ENCODE data around the gene COL4A2. TPM values are rescaled to one million over a fixed set of nuclear protein-coding genes. Genes with fewer than 3 reads are reported as not detected.

Gene COL4A2
- total and polyA plus RNA-seq, 2 donors (not counting 1 experiment from before 2014, with no cell fraction given) = 0.17 TPM; not detected in 1

DNA sequence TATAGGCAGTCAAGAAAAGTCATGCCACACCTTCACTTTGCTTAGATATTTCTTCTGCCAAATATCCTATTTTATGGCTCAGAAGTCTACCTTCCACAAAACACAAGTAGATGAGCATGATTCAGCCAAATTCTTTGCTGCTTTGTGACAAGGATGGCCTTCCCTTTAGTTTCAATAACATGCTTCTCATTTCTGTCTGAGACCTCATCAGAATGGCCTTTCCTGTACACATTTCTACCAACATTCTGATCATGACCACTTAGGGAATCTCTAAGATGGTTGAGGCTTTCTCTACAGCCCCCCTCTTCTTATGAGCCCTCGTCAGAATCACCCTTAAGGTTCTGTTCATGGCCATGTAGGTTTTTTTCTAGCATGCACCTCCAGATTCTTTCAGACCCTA, 96.2 kb downstream of the COL4A2 start:
- H3K27ac Mint-ChIP-seq = no peak overlapping the region
- ATAC-seq (ENCODE audit: low read depth) (no peak), DNase-seq (no peak)
- H4K20me1 ChIP-seq (ENCODE audit: control insufficient read depth, insufficient read depth, low read length, poor library complexity, severe bottlenecking) = no peaks in the 10 kb centered on the region
- H2AFZ ChIP-seq (ENCODE audit: insufficient read depth, low read depth, low read length, poor library complexity, severe bottlenecking) = no peak overlapping the region
- no peak overlapping the region for H3K9ac ChIP-seq (ENCODE audit: low read length)
- H3K79me2 ChIP-seq (ENCODE audit: control insufficient read depth, insufficient read depth, low read length) = no peaks in the 10 kb centered on the region
- H3K4me1 Mint-ChIP-seq = no peaks in the 10 kb centered on the region
- no peak overlapping the region for H3K4me2 ChIP-seq (replicated peaks; ENCODE audit: low read depth, low read length, poor library complexity, severe bottlenecking)
- peaks cover 0 to 8% (median 2%) of the 10 kb centered on the region in 4 experiments for H3K27me3 ChIP-seq (replicated peaks in 1 of 4; ENCODE audit: control extremely low read depth in 1 of 4, control insufficient read depth in 3 of 4, insufficient read depth in 4 of 4, low read length in 3 of 4)
- no peak overlapping the region for H3K27ac ChIP-seq (ENCODE audit: low read length in 2 of 2)
- H3K4me3 Mint-ChIP-seq = no peak overlapping the region
- H3K4me3 ChIP-seq (ENCODE audit: control extremely low read depth in 1 of 5, extremely low read depth in 1 of 5, insufficient read depth in 1 of 5, low read depth in 2 of 5, low read length in 4 of 5) = no peak overlapping the region
- H3K4me1 ChIP-seq (ENCODE audit: control insufficient read depth in 2 of 2, insufficient read depth in 2 of 2, low read length in 2 of 2) = no peaks in the 10 kb centered on the region
- H3K36me3 ChIP-seq (replicated peaks in 1 of 2; ENCODE audit: control extremely low read depth in 1 of 2, control insufficient read depth in 1 of 2, extremely low read depth in 1 of 2, insufficient read depth in 2 of 2, low read length in 1 of 2) = no peaks in the 10 kb centered on the region
- WGBS (ENCODE audit: insufficient coverage) = 80% methylated on average over 1 of the region's 1 CpG
- intact Hi-C loops (cut with micrococcal nuclease) = no loop called here
- CTCF ChIA-PET = no interaction called here
- H3K27me3 Mint-ChIP-seq = peaks cover 50% of the 10 kb centered on the region
- H3K9me3 ChIP-seq (ENCODE audit: control extremely low read depth in 1 of 3, control insufficient read depth in 2 of 3, insufficient read depth in 1 of 3, low read length in 2 of 3) = peaks cover 0 to 6% (median 0%) of the 10 kb centered on the region in 3 donors
- no peak for TF ChIP-seq EZH2 (IDR thresholded peaks at IDR 0.05; ENCODE audit: borderline replicate concordance, insufficient read depth, low read depth, low read length, poor library complexity, severe bottlenecking)
- TF ChIP-seq, protein P1, sequence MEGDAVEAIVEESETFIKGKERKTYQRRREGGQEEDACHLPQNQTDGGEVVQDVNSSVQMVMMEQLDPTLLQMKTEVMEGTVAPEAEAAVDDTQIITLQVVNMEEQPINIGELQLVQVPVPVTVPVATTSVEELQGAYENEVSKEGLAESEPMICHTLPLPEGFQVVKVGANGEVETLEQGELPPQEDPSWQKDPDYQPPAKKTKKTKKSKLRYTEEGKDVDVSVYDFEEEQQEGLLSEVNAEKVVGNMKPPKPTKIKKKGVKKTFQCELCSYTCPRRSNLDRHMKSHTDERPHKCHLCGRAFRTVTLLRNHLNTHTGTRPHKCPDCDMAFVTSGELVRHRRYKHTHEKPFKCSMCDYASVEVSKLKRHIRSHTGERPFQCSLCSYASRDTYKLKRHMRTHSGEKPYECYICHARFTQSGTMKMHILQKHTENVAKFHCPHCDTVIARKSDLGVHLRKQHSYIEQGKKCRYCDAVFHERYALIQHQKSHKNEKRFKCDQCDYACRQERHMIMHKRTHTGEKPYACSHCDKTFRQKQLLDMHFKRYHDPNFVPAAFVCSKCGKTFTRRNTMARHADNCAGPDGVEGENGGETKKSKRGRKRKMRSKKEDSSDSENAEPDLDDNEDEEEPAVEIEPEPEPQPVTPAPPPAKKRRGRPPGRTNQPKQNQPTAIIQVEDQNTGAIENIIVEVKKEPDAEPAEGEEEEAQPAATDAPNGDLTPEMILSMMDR (IDR thresholded peaks at IDR 0.05) = no peak
- no peaks in the 10 kb centered on the region for H3K9me3 Mint-ChIP-seq (ENCODE audit: insufficient read depth)
- POLR2A ChIA-PET = no interaction called here

DNA sequence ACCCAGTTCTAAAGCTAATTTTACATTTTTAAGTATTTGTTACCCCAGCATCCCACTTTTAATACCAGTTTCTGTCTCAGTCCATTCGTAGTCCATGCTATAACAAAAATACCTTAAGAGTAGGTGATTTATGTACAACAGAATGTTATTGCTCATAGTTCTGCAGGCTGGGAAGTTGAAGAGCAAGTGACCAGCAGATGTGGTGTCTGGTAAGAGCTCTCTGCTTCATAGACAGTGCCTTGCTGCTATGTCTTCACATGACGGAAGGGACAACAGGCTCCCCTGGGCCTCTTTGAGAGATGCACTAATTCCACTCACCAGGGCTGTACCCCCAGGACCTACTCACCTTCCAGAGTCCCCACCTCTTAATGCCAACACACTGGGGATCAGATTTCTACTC, 96.6 kb downstream of the COL4A2 start:
- Mint-ChIP-seq H3K4me3 (no peak overlapping the region), H3K27me3 (peaks cover 48% of the 10 kb centered on the region), H3K27ac (no peak overlapping the region), H3K9me3 (ENCODE audit: insufficient read depth) (no peaks in the 10 kb centered on the region), H3K4me1 (no peaks in the 10 kb centered on the region)
- no CpG with 5 or more reads among the region's 2 CpGs for WGBS (ENCODE audit: insufficient coverage)
- no peak overlapping the region for H3K9ac ChIP-seq (ENCODE audit: low read length)
- H3K27ac ChIP-seq (ENCODE audit: low read length in 2 of 2) = no peak overlapping the region
- ChIA-PET CTCF (no interaction called here), POLR2A (no interaction called here)
- intact Hi-C loops (cut with micrococcal nuclease) = no loop called here
- no peaks in the 10 kb centered on the region for H3K79me2 ChIP-seq (ENCODE audit: control insufficient read depth, insufficient read depth, low read length)
- H2AFZ ChIP-seq (ENCODE audit: insufficient read depth, low read depth, low read length, poor library complexity, severe bottlenecking) = no peak overlapping the region
- H4K20me1 ChIP-seq (ENCODE audit: control insufficient read depth, insufficient read depth, low read length, poor library complexity, severe bottlenecking) = no peaks in the 10 kb centered on the region
- TF ChIP-seq, protein P1 (IDR thresholded peaks at IDR 0.05) = no peak
- TF ChIP-seq EZH2 (IDR thresholded peaks at IDR 0.05; ENCODE audit: borderline replicate concordance, insufficient read depth, low read depth, low read length, poor library complexity, severe bottlenecking) = no peak
- H3K4me2 ChIP-seq (replicated peaks; ENCODE audit: low read depth, low read length, poor library complexity, severe bottlenecking) = no peak overlapping the region
- H3K9me3 ChIP-seq (ENCODE audit: control extremely low read depth in 1 of 3, control insufficient read depth in 2 of 3, insufficient read depth in 1 of 3, low read length in 2 of 3) = peaks cover 0 to 6% (median 0%) of the 10 kb centered on the region in 3 donors
- ATAC-seq (ENCODE audit: low read depth) (no peak), DNase-seq (no peak)
- peaks cover 0 to 8% (median 2%) of the 10 kb centered on the region in 4 experiments for H3K27me3 ChIP-seq (replicated peaks in 1 of 4; ENCODE audit: control extremely low read depth in 1 of 4, control insufficient read depth in 3 of 4, insufficient read depth in 4 of 4, low read length in 3 of 4)
- no peaks in the 10 kb centered on the region for H3K36me3 ChIP-seq (replicated peaks in 1 of 2; ENCODE audit: control extremely low read depth in 1 of 2, control insufficient read depth in 1 of 2, extremely low read depth in 1 of 2, insufficient read depth in 2 of 2, low read length in 1 of 2)
- no peaks in the 10 kb centered on the region for H3K4me1 ChIP-seq (ENCODE audit: control insufficient read depth in 2 of 2, insufficient read depth in 2 of 2, low read length in 2 of 2)
- no peak overlapping the region for H3K4me3 ChIP-seq (ENCODE audit: control extremely low read depth in 1 of 5, extremely low read depth in 1 of 5, insufficient read depth in 1 of 5, low read depth in 2 of 5, low read length in 4 of 5)

All from B cell (primary cell).